ENCODE data around the gene LGALS14.

DNA sequence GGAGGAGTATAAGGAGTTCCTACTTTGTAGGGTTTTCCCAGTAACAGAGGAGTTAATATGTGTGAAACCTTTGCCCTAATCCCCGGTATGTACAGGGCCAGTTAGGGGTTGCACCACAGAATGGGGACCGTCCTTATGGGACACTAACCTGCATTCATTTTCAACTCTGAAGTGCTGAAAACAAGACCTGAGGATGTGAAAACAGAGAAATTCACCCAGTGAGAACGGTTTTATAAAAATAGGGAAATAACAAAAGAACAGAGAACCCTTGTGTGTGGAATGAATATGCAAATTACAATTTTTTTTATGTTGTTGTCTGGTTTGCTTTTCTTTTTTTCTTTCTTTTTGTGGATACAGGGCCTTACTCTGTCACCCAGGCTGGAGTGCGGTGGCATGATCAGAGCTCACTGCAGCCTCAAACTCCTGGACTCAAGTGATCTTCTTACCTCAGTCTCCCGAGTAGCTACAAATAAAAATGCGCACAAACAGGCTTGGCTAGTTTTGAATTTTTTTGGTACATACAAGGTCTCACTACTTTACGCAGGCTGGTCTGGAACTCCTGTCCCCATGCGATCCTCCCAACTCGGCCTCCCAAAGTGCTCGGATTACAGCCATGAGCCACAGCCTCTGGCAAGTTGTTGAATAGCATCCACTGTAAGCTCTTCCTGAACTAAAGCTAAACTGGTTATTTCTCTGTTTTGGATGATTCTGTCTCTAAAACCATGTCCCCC lies 23.0 kb downstream of the LGALS14 start:
- TF ChIP-seq, protein P1, sequence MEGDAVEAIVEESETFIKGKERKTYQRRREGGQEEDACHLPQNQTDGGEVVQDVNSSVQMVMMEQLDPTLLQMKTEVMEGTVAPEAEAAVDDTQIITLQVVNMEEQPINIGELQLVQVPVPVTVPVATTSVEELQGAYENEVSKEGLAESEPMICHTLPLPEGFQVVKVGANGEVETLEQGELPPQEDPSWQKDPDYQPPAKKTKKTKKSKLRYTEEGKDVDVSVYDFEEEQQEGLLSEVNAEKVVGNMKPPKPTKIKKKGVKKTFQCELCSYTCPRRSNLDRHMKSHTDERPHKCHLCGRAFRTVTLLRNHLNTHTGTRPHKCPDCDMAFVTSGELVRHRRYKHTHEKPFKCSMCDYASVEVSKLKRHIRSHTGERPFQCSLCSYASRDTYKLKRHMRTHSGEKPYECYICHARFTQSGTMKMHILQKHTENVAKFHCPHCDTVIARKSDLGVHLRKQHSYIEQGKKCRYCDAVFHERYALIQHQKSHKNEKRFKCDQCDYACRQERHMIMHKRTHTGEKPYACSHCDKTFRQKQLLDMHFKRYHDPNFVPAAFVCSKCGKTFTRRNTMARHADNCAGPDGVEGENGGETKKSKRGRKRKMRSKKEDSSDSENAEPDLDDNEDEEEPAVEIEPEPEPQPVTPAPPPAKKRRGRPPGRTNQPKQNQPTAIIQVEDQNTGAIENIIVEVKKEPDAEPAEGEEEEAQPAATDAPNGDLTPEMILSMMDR (IDR thresholded peaks at IDR 0.05; ENCODE audit: low read depth, low read length): no peak
- TF ChIP-seq POLR2A (IDR thresholded peaks at IDR 0.05; ENCODE audit: extremely low read depth, insufficient read length) (no peak), MYC (IDR thresholded peaks at IDR 0.05; ENCODE audit: low read depth, low read length) (no peak), MAX (IDR thresholded peaks at IDR 0.05; ENCODE audit: low read depth, low read length) (no peak)

All from NB4 (cell line).